ENCODE data around the gene GLCCI1.

GLCCI1 gene

DNA sequence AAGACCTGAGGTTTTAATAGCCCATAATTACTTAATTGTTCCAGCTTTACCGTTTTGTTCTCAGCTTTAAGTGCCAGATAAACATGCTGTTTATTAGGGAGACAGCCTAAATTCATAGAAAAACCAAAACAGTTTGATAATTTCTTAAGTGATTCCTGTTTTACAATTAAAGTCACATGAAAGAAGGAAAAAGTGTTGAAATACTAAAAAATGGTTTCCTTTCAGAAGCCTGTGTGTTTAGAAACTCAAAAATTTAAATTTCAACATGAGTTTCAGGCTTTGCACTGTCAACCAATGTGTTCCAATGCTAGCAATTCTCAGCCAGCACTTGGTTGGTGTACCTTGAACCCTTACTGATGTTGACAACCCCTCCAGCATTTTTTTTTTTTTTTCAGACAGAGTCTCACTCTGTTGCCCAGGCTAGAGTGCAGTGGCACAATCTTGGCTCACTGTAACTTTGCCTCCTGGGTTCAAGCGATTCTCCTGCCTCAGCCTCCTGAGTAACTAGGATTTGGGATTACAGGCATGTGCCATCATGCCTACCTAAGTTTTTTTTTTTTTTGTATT is 158.1 kb downstream of the GLCCI1 start:
- TF ChIP-seq GABPA (IDR thresholded peaks at IDR 0.05; ENCODE audit: low read depth) = no peak
- TF ChIP-seq SPI1 (IDR thresholded peaks at IDR 0.05; ENCODE audit: borderline replicate concordance, low read depth) = no peak
- TF ChIP-seq, protein P1, sequence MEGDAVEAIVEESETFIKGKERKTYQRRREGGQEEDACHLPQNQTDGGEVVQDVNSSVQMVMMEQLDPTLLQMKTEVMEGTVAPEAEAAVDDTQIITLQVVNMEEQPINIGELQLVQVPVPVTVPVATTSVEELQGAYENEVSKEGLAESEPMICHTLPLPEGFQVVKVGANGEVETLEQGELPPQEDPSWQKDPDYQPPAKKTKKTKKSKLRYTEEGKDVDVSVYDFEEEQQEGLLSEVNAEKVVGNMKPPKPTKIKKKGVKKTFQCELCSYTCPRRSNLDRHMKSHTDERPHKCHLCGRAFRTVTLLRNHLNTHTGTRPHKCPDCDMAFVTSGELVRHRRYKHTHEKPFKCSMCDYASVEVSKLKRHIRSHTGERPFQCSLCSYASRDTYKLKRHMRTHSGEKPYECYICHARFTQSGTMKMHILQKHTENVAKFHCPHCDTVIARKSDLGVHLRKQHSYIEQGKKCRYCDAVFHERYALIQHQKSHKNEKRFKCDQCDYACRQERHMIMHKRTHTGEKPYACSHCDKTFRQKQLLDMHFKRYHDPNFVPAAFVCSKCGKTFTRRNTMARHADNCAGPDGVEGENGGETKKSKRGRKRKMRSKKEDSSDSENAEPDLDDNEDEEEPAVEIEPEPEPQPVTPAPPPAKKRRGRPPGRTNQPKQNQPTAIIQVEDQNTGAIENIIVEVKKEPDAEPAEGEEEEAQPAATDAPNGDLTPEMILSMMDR (IDR thresholded peaks at IDR 0.05; ENCODE audit: insufficient read depth, low read length) = no peak
- no peak for TF ChIP-seq POLR2AphosphoS5 (IDR thresholded peaks at IDR 0.05; ENCODE audit: low read depth)
- TF ChIP-seq, protein P2, sequence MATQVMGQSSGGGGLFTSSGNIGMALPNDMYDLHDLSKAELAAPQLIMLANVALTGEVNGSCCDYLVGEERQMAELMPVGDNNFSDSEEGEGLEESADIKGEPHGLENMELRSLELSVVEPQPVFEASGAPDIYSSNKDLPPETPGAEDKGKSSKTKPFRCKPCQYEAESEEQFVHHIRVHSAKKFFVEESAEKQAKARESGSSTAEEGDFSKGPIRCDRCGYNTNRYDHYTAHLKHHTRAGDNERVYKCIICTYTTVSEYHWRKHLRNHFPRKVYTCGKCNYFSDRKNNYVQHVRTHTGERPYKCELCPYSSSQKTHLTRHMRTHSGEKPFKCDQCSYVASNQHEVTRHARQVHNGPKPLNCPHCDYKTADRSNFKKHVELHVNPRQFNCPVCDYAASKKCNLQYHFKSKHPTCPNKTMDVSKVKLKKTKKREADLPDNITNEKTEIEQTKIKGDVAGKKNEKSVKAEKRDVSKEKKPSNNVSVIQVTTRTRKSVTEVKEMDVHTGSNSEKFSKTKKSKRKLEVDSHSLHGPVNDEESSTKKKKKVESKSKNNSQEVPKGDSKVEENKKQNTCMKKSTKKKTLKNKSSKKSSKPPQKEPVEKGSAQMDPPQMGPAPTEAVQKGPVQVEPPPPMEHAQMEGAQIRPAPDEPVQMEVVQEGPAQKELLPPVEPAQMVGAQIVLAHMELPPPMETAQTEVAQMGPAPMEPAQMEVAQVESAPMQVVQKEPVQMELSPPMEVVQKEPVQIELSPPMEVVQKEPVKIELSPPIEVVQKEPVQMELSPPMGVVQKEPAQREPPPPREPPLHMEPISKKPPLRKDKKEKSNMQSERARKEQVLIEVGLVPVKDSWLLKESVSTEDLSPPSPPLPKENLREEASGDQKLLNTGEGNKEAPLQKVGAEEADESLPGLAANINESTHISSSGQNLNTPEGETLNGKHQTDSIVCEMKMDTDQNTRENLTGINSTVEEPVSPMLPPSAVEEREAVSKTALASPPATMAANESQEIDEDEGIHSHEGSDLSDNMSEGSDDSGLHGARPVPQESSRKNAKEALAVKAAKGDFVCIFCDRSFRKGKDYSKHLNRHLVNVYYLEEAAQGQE (IDR thresholded peaks at IDR 0.05; ENCODE audit: insufficient replicate concordance, low read depth) = no peak
- H3K27ac ChIP-seq (replicated peaks) = peak overlapping the region; percentile 80
- H3K27me3 ChIP-seq (ENCODE audit: insufficient read depth, poor library complexity, severe bottlenecking) = no peaks in the 10 kb centered on the region
- peak in 1 of 2 experiments; percentile 25 for DNase-seq (ENCODE audit: low read depth in 1 of 2, low spot score in 1 of 2)
- H3K4me3 ChIP-seq (replicated peaks; ENCODE audit: insufficient read depth, low read length) = no peak overlapping the region

DNA sequence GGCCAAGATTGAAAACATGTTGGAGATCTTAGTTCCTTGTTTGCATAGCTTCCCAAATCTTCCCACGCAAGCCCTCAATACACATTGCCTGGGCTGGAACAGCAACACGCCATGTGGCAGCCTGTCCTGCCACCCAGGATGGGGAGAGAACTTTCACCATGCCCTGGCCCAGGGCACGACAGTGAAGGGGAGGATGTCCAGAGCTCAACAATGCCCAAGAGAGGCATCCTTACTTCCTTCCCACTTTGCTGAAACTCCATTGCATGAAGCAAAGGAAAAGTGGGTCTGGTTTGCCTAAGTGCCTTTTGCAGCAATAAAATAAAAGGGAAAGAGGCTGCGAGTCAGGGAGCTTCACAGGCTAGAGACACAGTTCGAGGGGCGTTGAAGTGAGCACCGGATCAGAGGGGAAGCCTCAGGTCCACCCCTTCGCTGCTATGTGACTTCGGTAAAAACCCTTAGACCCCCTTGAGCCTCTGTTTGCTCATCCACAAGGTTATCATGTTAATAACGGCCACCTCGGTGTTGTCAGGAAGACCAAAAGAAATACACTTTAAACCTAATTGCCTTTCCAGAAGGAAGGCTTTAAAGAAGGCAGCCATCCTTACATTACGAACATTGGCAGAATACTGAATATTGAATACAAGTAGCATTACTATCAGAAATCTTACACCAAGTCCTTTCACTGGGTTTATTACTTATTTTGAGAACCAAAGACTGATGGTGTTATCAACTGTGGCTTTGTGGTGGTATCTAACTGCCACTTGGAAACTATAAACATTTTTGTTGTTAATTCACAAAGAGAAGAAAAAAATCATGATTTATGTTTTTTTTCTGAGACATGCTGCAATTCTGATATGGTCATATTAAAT is 160.1 kb downstream of the GLCCI1 start:
- TF ChIP-seq, protein P1 (IDR thresholded peaks at IDR 0.05; ENCODE audit: insufficient read depth, low read length) = no peak
- TF ChIP-seq POLR2AphosphoS5 (IDR thresholded peaks at IDR 0.05; ENCODE audit: low read depth) (no peak), GABPA (IDR thresholded peaks at IDR 0.05; ENCODE audit: low read depth) (no peak), SPI1 (IDR thresholded peaks at IDR 0.05; ENCODE audit: borderline replicate concordance, low read depth) (no peak)
- TF ChIP-seq, protein P2 (IDR thresholded peaks at IDR 0.05; ENCODE audit: insufficient replicate concordance, low read depth) = no peak
- no peaks in the 10 kb centered on the region for H3K27me3 ChIP-seq (ENCODE audit: insufficient read depth, poor library complexity, severe bottlenecking)
- no peak for DNase-seq (ENCODE audit: low read depth in 1 of 2, low spot score in 1 of 2)
- no peak overlapping the region for H3K27ac ChIP-seq (replicated peaks)
- no peak overlapping the region for H3K4me3 ChIP-seq (replicated peaks; ENCODE audit: insufficient read depth, low read length)

DNA sequence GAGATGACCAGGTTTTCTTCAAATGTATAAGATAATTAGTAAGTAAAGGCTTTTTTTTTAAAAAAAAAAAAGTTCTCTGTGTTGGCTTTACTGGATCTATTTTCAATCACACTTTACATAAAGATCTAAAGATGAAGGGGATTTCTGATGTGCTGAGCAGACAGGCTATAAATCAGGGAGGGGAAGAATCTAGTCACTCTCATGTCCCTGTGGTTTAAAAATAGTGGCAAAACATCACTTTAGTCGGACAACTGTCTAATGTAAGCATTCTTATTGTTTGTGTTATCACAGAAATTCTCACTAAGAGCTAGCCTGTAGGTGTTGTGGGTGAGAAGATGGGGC is 160.7 kb downstream of the GLCCI1 start:
- TF ChIP-seq, protein P1 (IDR thresholded peaks at IDR 0.05; ENCODE audit: insufficient read depth, low read length) = no peak
- TF ChIP-seq, protein P2 (IDR thresholded peaks at IDR 0.05; ENCODE audit: insufficient replicate concordance, low read depth) = no peak
- TF ChIP-seq GABPA (IDR thresholded peaks at IDR 0.05; ENCODE audit: low read depth) = no peak
- TF ChIP-seq SPI1 (IDR thresholded peaks at IDR 0.05; ENCODE audit: borderline replicate concordance, low read depth) = no peak
- TF ChIP-seq POLR2AphosphoS5 (IDR thresholded peaks at IDR 0.05; ENCODE audit: low read depth) = no peak
- Histone ChIP-seq H3K4me3 (replicated peaks; ENCODE audit: insufficient read depth, low read length) (no peak overlapping the region), H3K27me3 (ENCODE audit: insufficient read depth, poor library complexity, severe bottlenecking) (no peaks in the 10 kb centered on the region), H3K27ac (replicated peaks) (no peak overlapping the region)
- no peak for DNase-seq (ENCODE audit: low read depth in 1 of 2, low spot score in 1 of 2)
